GM12878 (cell line): ENCODE data around the gene ANLN. TPM values are rescaled to one million over a fixed set of nuclear protein-coding genes. Genes with fewer than 3 reads are reported as not detected.
A peak's percentile ranks its signal among the peaks of the same experiment; 100 is the strongest.

ENCODE experiments used
- ATAC-seq: fragments of 200-7000 bp; cut with Tn5 transposase; 3 replicates; pipeline ENCODE4 v1.9.1; 2020; ENCODE audit warnings: mild to moderate bottlenecking, moderate library complexity
- BruUV-seq: library from RNA; stranded (reverse); fragments of 400-500 nt; replicated peaks from 2 replicates; lab custom pipeline; 2021; lab: Mats Ljungman, UMichigan
- CTCF ChIA-PET: fragments of 300-600 bp; sonication (Branson Sonifier 250); formaldehyde crosslinking; extraction: SDS; loops from one replicate; lab custom pipeline; 2021; ENCODE audit warnings: inconsistent platforms; lab: Yijun Ruan, JAX
- POLR2A ChIA-PET: fragments of 350-600 bp; formaldehyde crosslinking; extraction: SDS; loops from one replicate; lab custom pipeline; 2021; ENCODE audit warnings: inconsistent platforms; lab: Charles Lee
- RAD21 ChIA-PET: fragments of 300-600 bp; sonication (Branson Sonifier 250); formaldehyde crosslinking; loops from one replicate; lab custom pipeline; 2023; ENCODE audit warnings: antibody characterized with exemption; ENCODE audit not compliant: unreplicated experiment; lab: Charles Lee
- SMC1A ChIA-PET: fragments of 300-600 bp; sonication (Branson Sonifier 250); formaldehyde crosslinking; loops from one replicate; lab custom pipeline; 2023; ENCODE audit not compliant: unreplicated experiment, uncharacterized antibody; lab: Charles Lee
- DNase-seq: peaks from one replicate; pipeline ENCODE4 v3.0.0-alpha.2; 2011; ENCODE audit warnings: low read depth, low spot score
- FAIRE-seq: peaks from 3 replicates; lab custom pipeline; 2011; peaks lifted over from hg19 to GRCh38; lab: Jason Lieb, UNC
- H2AFZ ChIP-seq: 2 replicates; pipeline ENCODE4 v1.6.0; 2011; ENCODE audit warnings: low read depth, low read length, control low read depth; ENCODE audit not compliant: control insufficient read depth
- H3K27ac ChIP-seq: 2 replicates; pipeline ENCODE4 v1.5.1; 2011; ENCODE audit warnings: control low read depth; ENCODE audit not compliant: control insufficient read depth, insufficient read depth
- H3K27me3 ChIP-seq, 2 experiments: replicated peaks in 1 of 2; 2 replicates each; pipeline versions ENCODE4 v1.6.0 to v1.6.1; 2011; ENCODE audit warnings: low read length in 1 of 2; ENCODE audit not compliant: control insufficient read depth in 2 of 2, insufficient read depth in 2 of 2
- H3K36me3 ChIP-seq, 2 experiments: 2 replicates each; pipeline ENCODE4 v1.5.1; 2011; ENCODE audit warnings: low read length in 1 of 2; ENCODE audit not compliant: control insufficient read depth in 2 of 2, insufficient read depth in 2 of 2
- H3K4me1 ChIP-seq: 2 replicates; pipeline ENCODE4 v1.6.1; 2011; ENCODE audit warnings: mild to moderate bottlenecking, low read length, moderate library complexity, mixed read lengths; ENCODE audit not compliant: control insufficient read depth, insufficient read depth
- H3K4me2 ChIP-seq: 2 replicates; pipeline ENCODE4 v1.6.0; 2011; ENCODE audit warnings: control low read depth; ENCODE audit not compliant: control insufficient read depth, insufficient read depth
- H3K4me3 ChIP-seq: fragments of 200-600 bp; sonication (generic); 2 replicates; pipeline ENCODE4 v1.5.1; 2016
- H3K79me2 ChIP-seq: 2 replicates; pipeline ENCODE4 v1.6.0; 2011; ENCODE audit warnings: low read length; ENCODE audit not compliant: control insufficient read depth, insufficient read depth
- H3K9ac ChIP-seq: 2 replicates; pipeline ENCODE4 v1.8.0; 2011; ENCODE audit warnings: low read length, control low read depth, mixed read lengths; ENCODE audit not compliant: control insufficient read depth, insufficient read depth
- H3K9me3 ChIP-seq: replicated peaks from 3 replicates; pipeline ENCODE4 v1.5.1; 2011; ENCODE audit warnings: mild to moderate bottlenecking, low read length; ENCODE audit not compliant: control insufficient read depth, insufficient read depth
- H4K20me1 ChIP-seq: 2 replicates; pipeline ENCODE4 v1.6.0; 2011; ENCODE audit not compliant: control insufficient read depth, insufficient read depth
- JUND ChIP-seq: IDR thresholded peaks from 2 replicates; pipeline ENCODE4 v1.6.1; 2012; ENCODE audit warnings: low read depth, mild to moderate bottlenecking, low read length, improper control_type of control experiment, moderate library complexity
- NFYA ChIP-seq: IDR thresholded peaks from 2 replicates; pipeline ENCODE4 v1.6.1; 2011; ENCODE audit warnings: low read depth, mild to moderate bottlenecking, low read length, improper control_type of control experiment, borderline replicate concordance
- RAD21 ChIP-seq: IDR thresholded peaks from 2 replicates; pipeline ENCODE4 v1.6.1; 2011; ENCODE audit warnings: mild to moderate bottlenecking, low read depth, low read length, moderate library complexity; ENCODE audit not compliant: insufficient read depth
- RCOR1 ChIP-seq: conservative IDR thresholded peaks from 2 replicates; pipeline ENCODE4 v1.6.1; 2012; ENCODE audit warnings: low read depth, low read length, improper control_type of control experiment
- SMARCA5 ChIP-seq: fragments of 450-650 bp; IDR thresholded peaks from 2 replicates; pipeline ENCODE4 v1.6.1; 2017; ENCODE audit warnings: mild to moderate bottlenecking
- SMC3 ChIP-seq: IDR thresholded peaks from 2 replicates; pipeline ENCODE4 v1.6.1; 2011; ENCODE audit warnings: low read length, improper control_type of control experiment, borderline replicate concordance
- SREBF1 ChIP-seq: IDR thresholded peaks from 2 replicates; pipeline ENCODE4 v1.6.1; 2012; ENCODE audit warnings: mild to moderate bottlenecking, low read length
- SRF ChIP-seq, 2 experiments: IDR thresholded peaks; 2 replicates each; pipeline ENCODE4 v1.6.1; 2011; ENCODE audit warnings: low read depth in 2 of 2, low read length in 2 of 2, mild to moderate bottlenecking in 1 of 2, moderate library complexity in 1 of 2
- TCF7 ChIP-seq: IDR thresholded peaks from 2 replicates; pipeline ENCODE4 v1.6.1; 2014; ENCODE audit warnings: antibody characterized with exemption, borderline replicate concordance
- WGBS: methylation state at CpG from one replicate; pipeline ENCODE4 v1.1.6; 2016; ENCODE audit warnings: low lambda C conversion rate; ENCODE audit not compliant: insufficient replicate concordance, insufficient coverage; ENCODE audit errors: missing lambda C conversion rate; 5-methylcytosine and 5-hydroxymethylcytosine counted together
- in situ Hi-C: fragments of 300-500 bp; cut with MboI; formaldehyde crosslinking; loops from 9 replicates; pipeline ENCODE4 v1.14.3; 2018; ENCODE audit warnings: mixed read lengths
- intact Hi-C: fragments of 100-400 bp; cut with micrococcal nuclease; formaldehyde crosslinking; loops from one replicate; pipeline ENCODE4 v1.14.2; 2022; ENCODE audit not compliant: unreplicated experiment
- polyA plus RNA-seq, 11 experiments: library from polyadenylated mRNA; depleted of rRNA in 4 of 11; unstranded in 6 of 11; stranded (reverse) in 5 of 11; fragments of >200 nt; fragmentation: Nextera tagmentation in 4 of 11; fragmentation: Illumina TruSeq in 1 of 11; extraction: Ambion mirVana in 4 of 11; extraction: Trizol in 1 of 11; gene quantifications; 1 replicate in 1 of 11; 2 replicates in 10 of 11; pipeline versions ENCODE4 v1.2.1 to v1.2.3, GENCODE V29; 2011 to 2016; ENCODE audit warnings: inconsistent platforms in 2 of 11, missing spikeins in 2 of 11, low read depth in 1 of 11
- total RNA-seq, 4 experiments: library from RNA; depleted of rRNA in 3 of 4; stranded (reverse); fragments of >200 nt in 3 of 4; fragmentation: Illumina TruSeq in 1 of 4; extraction: Trizol in 1 of 4; gene quantifications; 2 replicates each; pipeline versions ENCODE4 v1.2.1 to v1.2.3, GENCODE V29; 2013 to 2021
- TF ChIP-seq, protein P1 (sequence below), 3 experiments: IDR thresholded peaks in 2 of 3; conservative IDR thresholded peaks in 1 of 3; 2 replicates each; pipeline ENCODE4 v1.5.1; 2011; ENCODE audit warnings: low read depth in 3 of 3, low read length in 3 of 3, mild to moderate bottlenecking in 3 of 3, control low read depth in 2 of 3, moderate library complexity in 2 of 3, inconsistent platforms in 1 of 3, mixed read lengths in 1 of 3; ENCODE audit not compliant: control insufficient read depth in 2 of 3, insufficient read depth in 1 of 3; ENCODE audit errors: extremely low read depth in 1 of 3
- TF ChIP-seq, protein P2 (sequence below): IDR thresholded peaks from 2 replicates; pipeline ENCODE4 v1.6.1; 2012; ENCODE audit warnings: low read depth, low read length, improper control_type of control experiment
- TF ChIP-seq, protein P3 (sequence below): fragments of 450-650 bp; IDR thresholded peaks from 2 replicates; pipeline ENCODE4 v1.6.1; 2017; ENCODE audit warnings: mild to moderate bottlenecking, moderate library complexity

ANLN gene
- total and polyA plus RNA-seq, 10 of the 15 experiments (the other 5 are each of a cell fraction or from before 2014, with no cell fraction given): 9.5 to 32.1 (median 24.2) TPM

DNA sequence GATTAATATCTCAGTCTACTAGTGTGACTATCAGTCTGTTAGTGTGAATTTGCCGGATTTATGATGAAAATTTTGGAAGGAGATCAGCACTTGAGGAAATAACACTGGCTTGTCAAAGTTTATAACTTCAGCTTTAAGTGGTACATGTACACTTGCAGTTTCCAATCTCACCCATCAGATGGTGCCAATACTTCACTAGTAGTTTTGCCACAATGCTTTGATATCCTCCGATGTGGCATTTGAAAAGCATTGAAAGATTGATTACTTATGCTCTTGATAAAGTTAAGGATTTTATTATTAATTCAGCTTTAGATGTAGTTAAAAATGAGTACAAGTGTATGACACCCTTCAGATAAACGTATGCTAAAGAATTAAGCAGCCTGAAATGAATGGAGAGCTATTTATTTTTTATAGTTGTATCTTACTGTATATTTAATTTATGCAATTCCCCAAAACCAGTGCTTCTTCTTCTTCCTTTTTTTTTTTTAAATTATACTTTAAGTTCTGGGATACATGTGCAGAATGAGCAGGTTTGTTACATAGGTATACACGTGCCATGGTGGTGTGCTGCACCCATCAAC, 98.2 kb downstream of the ANLN start:
- 1% methylated on average over 4 of the region's 4 CpGs for WGBS
- Histone ChIP-seq H3K9ac (no peak overlapping the region), H3K27ac (no peak overlapping the region), H3K79me2 (no peaks in the 10 kb centered on the region), H3K9me3 (no peaks in the 10 kb centered on the region; the same call in 2 of the 3 replicates), H3K27me3 (no peaks in the 10 kb centered on the region; a peak in 1 of 4 replicates), H3K4me3 (no peak overlapping the region), H3K4me2 (no peak overlapping the region), H3K4me1 (no peaks in the 10 kb centered on the region), H4K20me1 (no peaks in the 10 kb centered on the region), H2AFZ (no peak overlapping the region), H3K36me3 (no peaks in the 10 kb centered on the region)
- RAD21 ChIA-PET: interaction anchor here (0.8 to 5.0 kb wide), 10 partner anchors 10 to 721 kb away, joined by 3 to 39 read pairs (median 4); no protein-coding TSS in a partner anchor
- intact Hi-C loops: loop anchor here (1.0 to 10.0 kb wide), 4 partner anchors 183 to 713 kb away; no protein-coding TSS in a partner anchor
- DNase-seq (peak; percentile 21), FAIRE-seq (no peak), ATAC-seq (peak; percentile 57; the same call in 2 of the 3 replicates)
- SMC1A ChIA-PET: interaction anchor here (0.7 to 2.8 kb wide), 18 partner anchors 9 to 713 kb away, joined by 3 to 20 read pairs (median 4); no protein-coding TSS in a partner anchor
- in situ Hi-C loops: no loop called here
- no TSS peak for BruUV-seq
- CTCF ChIA-PET: interaction anchor here (0.6 to 5.8 kb wide), 22 partner anchors 9 to 717 kb away, joined by 3 to 59 read pairs (median 3); no protein-coding TSS in a partner anchor
- POLR2A ChIA-PET: interaction anchor here (0.9 kb wide), 1 partner anchor 184 kb away, joined by 3 read pairs; no protein-coding TSS in a partner anchor
- TF ChIP-seq, protein P1, sequence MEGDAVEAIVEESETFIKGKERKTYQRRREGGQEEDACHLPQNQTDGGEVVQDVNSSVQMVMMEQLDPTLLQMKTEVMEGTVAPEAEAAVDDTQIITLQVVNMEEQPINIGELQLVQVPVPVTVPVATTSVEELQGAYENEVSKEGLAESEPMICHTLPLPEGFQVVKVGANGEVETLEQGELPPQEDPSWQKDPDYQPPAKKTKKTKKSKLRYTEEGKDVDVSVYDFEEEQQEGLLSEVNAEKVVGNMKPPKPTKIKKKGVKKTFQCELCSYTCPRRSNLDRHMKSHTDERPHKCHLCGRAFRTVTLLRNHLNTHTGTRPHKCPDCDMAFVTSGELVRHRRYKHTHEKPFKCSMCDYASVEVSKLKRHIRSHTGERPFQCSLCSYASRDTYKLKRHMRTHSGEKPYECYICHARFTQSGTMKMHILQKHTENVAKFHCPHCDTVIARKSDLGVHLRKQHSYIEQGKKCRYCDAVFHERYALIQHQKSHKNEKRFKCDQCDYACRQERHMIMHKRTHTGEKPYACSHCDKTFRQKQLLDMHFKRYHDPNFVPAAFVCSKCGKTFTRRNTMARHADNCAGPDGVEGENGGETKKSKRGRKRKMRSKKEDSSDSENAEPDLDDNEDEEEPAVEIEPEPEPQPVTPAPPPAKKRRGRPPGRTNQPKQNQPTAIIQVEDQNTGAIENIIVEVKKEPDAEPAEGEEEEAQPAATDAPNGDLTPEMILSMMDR (IDR thresholded peaks at IDR 0.05 in 2 of 3, conservative IDR thresholded peaks at IDR 0.05 in 1 of 3; ENCODE audit: control insufficient read depth in 2 of 3, extremely low read depth in 1 of 3, insufficient read depth in 1 of 3, low read depth in 3 of 3, low read length in 3 of 3): peak; percentile 57 to 77 (median 65); a peak in 5 of 6 replicates
- TF ChIP-seq, protein P2, sequence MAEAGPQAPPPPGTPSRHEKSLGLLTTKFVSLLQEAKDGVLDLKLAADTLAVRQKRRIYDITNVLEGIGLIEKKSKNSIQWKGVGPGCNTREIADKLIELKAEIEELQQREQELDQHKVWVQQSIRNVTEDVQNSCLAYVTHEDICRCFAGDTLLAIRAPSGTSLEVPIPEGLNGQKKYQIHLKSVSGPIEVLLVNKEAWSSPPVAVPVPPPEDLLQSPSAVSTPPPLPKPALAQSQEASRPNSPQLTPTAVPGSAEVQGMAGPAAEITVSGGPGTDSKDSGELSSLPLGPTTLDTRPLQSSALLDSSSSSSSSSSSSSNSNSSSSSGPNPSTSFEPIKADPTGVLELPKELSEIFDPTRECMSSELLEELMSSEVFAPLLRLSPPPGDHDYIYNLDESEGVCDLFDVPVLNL: no peak
- TF ChIP-seq SMC3 (peak; percentile 80; the same call in 1 of the 2 replicates), TCF7 (0 out of 2 replicates have a peak, but pooled peaks have one; percentile 15), SRF (IDR thresholded peaks at IDR 0.05; ENCODE audit: low read depth in 2 of 2, low read length in 2 of 2) (no peak), RCOR1 (no peak), JUND (no peak), RAD21 (peak; percentile 84), SREBF1 (no peak), SMARCA5 (no peak), NFYA (no peak)
- TF ChIP-seq, protein P3, sequence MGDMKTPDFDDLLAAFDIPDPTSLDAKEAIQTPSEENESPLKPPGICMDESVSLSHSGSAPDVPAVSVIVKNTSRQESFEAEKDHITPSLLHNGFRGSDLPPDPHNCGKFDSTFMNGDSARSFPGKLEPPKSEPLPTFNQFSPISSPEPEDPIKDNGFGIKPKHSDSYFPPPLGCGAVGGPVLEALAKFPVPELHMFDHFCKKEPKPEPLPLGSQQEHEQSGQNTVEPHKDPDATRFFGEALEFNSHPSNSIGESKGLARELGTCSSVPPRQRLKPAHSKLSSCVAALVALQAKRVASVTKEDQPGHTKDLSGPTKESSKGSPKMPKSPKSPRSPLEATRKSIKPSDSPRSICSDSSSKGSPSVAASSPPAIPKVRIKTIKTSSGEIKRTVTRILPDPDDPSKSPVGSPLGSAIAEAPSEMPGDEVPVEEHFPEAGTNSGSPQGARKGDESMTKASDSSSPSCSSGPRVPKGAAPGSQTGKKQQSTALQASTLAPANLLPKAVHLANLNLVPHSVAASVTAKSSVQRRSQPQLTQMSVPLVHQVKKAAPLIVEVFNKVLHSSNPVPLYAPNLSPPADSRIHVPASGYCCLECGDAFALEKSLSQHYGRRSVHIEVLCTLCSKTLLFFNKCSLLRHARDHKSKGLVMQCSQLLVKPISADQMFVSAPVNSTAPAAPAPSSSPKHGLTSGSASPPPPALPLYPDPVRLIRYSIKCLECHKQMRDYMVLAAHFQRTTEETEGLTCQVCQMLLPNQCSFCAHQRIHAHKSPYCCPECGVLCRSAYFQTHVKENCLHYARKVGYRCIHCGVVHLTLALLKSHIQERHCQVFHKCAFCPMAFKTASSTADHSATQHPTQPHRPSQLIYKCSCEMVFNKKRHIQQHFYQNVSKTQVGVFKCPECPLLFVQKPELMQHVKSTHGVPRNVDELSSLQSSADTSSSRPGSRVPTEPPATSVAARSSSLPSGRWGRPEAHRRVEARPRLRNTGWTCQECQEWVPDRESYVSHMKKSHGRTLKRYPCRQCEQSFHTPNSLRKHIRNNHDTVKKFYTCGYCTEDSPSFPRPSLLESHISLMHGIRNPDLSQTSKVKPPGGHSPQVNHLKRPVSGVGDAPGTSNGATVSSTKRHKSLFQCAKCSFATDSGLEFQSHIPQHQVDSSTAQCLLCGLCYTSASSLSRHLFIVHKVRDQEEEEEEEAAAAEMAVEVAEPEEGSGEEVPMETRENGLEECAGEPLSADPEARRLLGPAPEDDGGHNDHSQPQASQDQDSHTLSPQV: 0 out of 2 replicates have a peak, but pooled peaks have one; percentile 23
